ENCODE measurements around the gene TEN1. TPM values are rescaled to one million over a fixed set of nuclear protein-coding genes. Genes with fewer than 3 reads are reported as not detected.

The TEN1 gene
- total RNA-seq, 1 donor from 2014 or later = 10.3 TPM

DNA sequence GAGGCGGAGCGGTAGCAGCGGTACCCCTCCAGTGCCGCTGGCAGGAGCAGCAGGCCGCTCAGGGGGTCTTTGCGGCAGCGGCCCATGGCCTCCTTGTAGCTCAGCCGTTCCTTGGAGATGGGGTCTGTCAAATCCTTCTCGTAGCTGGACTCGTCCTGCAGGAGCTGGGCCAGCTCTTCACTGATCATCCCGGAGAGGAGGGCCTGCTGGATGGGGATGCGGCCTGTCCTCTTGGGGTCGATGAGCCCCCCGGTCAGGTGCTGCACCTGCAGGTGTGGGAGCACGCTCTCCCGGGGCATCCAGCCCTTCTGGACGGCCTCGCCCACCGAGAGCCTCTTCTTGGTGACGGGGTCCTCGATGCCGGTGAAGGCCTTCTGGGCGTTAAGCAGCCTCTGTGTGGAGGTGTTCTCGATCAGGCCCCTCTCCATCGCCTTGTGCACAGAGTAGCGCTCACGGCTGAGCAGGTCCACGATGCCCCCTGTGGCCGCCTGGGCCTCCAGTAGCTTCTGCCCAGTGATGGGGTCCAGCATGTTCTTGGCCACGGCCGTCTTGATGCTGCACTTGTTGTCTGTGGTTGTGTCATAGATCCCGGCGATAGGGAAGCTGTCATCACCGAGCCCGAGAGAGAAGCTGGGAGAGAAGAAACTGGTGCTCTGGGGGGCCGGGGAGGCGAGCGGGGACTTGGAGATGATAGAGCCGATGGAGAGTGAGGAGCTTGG is 28.2 kb downstream of the TEN1 start:
- H3K4me3 ChIP-seq = no peak overlapping the region
- peaks cover 0 to 21% of the 10 kb centered on the region in 2 donors for H3K36me3 ChIP-seq
- no peak overlapping the region for H3K27ac ChIP-seq
- TF ChIP-seq POLR2AphosphoS5 (IDR thresholded peaks at IDR 0.05; ENCODE audit: insufficient read depth in 1 of 2, low read depth in 1 of 2) (no peak), POLR2A (IDR thresholded peaks at IDR 0.05) (no peak), CTCF (IDR thresholded peaks at IDR 0.05) (no peak)
- H3K27me3 ChIP-seq = no peaks in the 10 kb centered on the region
- no peaks in the 10 kb centered on the region for H3K9me3 ChIP-seq
- no peaks in the 10 kb centered on the region for H3K4me1 ChIP-seq
- no peak for DNase-seq (ENCODE audit: extremely low spot score in 2 of 2)
- intact Hi-C loops (cut with DNase I) = loop anchor here (5.0 to 10.0 kb wide), 2 partner anchors 95 to 278 kb away; no protein-coding TSS in a partner anchor

- no peak for DNase-seq (ENCODE audit: extremely low spot score in 2 of 2)
- H3K9me3 ChIP-seq = no peaks in the 10 kb centered on the region
- intact Hi-C loops (cut with DNase I) = loop anchor here (5.0 to 10.0 kb wide), 2 partner anchors 96 to 277 kb away; no protein-coding TSS in a partner anchor
- H3K36me3 ChIP-seq = peaks cover 0 to 21% of the 10 kb centered on the region in 2 donors
- H3K27me3 ChIP-seq = no peaks in the 10 kb centered on the region
- H3K4me1 ChIP-seq = no peaks in the 10 kb centered on the region
- no peak overlapping the region for H3K27ac ChIP-seq
- H3K4me3 ChIP-seq = no peak overlapping the region
- TF ChIP-seq POLR2A (IDR thresholded peaks at IDR 0.05) = no peak
- TF ChIP-seq POLR2AphosphoS5 (IDR thresholded peaks at IDR 0.05; ENCODE audit: insufficient read depth in 1 of 2, low read depth in 1 of 2) = no peak
- no peak for TF ChIP-seq CTCF (IDR thresholded peaks at IDR 0.05)
Measured at GRCh38 chr17:76007850-76008165, 28.8 kb downstream of the TEN1 start.

DNA sequence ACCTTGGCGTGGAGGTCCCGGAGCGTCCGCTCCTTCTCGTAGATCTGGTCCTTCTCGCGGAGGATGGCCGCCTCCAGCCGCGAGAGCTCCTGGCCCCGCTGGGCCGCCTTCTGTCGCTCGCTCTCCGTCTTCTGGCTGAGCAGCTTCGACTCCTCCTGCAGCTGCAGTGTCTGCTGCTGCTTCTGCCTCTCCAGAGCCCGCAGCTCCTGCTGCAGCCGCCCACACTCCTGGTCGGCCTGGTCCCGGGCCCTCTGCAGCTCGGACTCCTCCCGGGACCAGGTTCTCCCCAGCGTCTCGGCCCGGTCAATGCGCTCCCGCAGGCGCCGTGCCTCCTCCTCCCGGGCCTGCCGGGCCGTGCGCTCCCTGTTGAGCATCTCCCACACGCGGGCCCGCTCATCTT is 29.2 kb downstream of the TEN1 start:
- H3K27ac ChIP-seq = no peak overlapping the region
- no peaks in the 10 kb centered on the region for H3K27me3 ChIP-seq
- intact Hi-C loops (cut with DNase I) = loop anchor here (5.0 to 10.0 kb wide), 2 partner anchors 96 to 277 kb away; no protein-coding TSS in a partner anchor

DNA sequence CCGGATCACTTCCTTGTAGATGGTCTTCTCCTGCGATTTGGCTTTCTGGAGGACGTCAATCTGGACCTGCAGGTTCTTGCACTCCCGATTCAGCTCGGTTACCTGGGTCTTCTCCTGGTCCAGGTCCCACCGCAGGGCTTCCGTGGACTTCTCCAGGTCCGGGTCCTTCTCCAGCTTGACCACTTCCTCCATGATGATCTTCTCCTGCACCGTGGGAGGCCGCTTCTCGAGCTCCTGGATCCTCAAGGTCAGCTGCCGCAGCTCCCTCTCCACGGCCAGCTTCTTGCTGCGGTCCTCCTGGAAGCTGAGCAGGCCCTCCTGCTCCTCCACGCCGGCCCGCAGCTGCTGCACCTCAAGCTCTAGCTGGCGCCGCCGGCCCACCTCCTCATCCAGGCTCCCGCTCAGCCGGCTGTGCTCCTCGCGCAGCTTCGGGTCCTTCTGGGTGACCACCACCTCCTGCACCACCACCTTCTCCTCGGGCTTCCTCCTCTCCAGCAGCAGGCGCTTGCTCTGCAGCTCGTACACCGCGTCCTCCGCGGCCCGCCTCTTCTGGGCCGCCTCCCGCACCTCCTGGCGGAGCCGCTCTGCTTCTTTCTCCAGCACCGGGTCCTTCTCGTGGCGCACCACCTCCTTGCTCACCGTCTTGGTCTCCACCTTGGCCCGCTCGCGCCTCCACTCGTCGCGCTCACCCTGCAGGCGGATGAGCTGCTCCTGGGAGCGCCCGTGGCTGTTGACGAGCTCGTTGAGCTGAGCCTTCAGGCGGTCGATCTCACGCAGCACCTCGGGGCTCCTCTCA is 29.8 kb downstream of the TEN1 start:
- Histone ChIP-seq H3K9me3 (no peaks in the 10 kb centered on the region), H3K4me1 (peaks cover under 1% of the 10 kb centered on the region), H3K4me3 (no peak overlapping the region), H3K27me3 (no peaks in the 10 kb centered on the region), H3K36me3 (peaks cover 0 to 15% of the 10 kb centered on the region in 2 donors), H3K27ac (no peak overlapping the region)
- intact Hi-C loops (cut with DNase I) = loop anchor here (5.0 to 10.0 kb wide), 2 partner anchors 97 to 276 kb away; no protein-coding TSS in a partner anchor
- TF ChIP-seq POLR2AphosphoS5 (IDR thresholded peaks at IDR 0.05; ENCODE audit: insufficient read depth in 1 of 2, low read depth in 1 of 2) = no peak
- no peak for TF ChIP-seq POLR2A (IDR thresholded peaks at IDR 0.05)
- TF ChIP-seq CTCF (IDR thresholded peaks at IDR 0.05) = no peak
- no peak for DNase-seq (ENCODE audit: extremely low spot score in 2 of 2)

More for the DNA sequence above, 29.2 kb downstream of the TEN1 start:
- Histone ChIP-seq H3K9me3 (no peaks in the 10 kb centered on the region), H3K4me1 (no peaks in the 10 kb centered on the region), H3K36me3 (peaks cover 0 to 21% of the 10 kb centered on the region in 2 donors), H3K4me3 (no peak overlapping the region)
- DNase-seq (ENCODE audit: extremely low spot score in 2 of 2) = no peak
- no peak for TF ChIP-seq POLR2AphosphoS5 (IDR thresholded peaks at IDR 0.05; ENCODE audit: insufficient read depth in 1 of 2, low read depth in 1 of 2)
- TF ChIP-seq POLR2A (IDR thresholded peaks at IDR 0.05) = no peak
- TF ChIP-seq CTCF (IDR thresholded peaks at IDR 0.05) = no peak

Measured in vagina (tissue), 2 donors.